Spleen (tissue), 11 donors: Measurements from ENCODE around the gene MARS1. TPM values are rescaled to one million over a fixed set of nuclear protein-coding genes. Genes with fewer than 3 reads are reported as not detected.
A peak's percentile ranks its signal among the peaks of the same experiment; 100 is the strongest.

Source experiments
- DNase-seq: peaks from one replicate; pipeline ENCODE4 v3.0.0-alpha.2; 2020
- H3K27ac ChIP-seq, 8 donors: fragments of 200-600 bp; sonication (generic) in 7 of 8; 1 replicate in 4 of 8; 2 replicates in 4 of 8; pipeline versions ENCODE4 v1.5.0 to v1.8.0; 2016 to 2021; ENCODE audit warnings: inconsistent platforms in 4 of 8, mild to moderate bottlenecking in 4 of 8, moderate library complexity in 1 of 8
- H3K27me3 ChIP-seq, 7 donors: fragments of 200-600 bp; sonication (generic) in 6 of 7; replicated peaks in 1 of 7; 1 replicate in 4 of 7; 2 replicates in 3 of 7; pipeline versions ENCODE4 v1.5.0 to v1.8.0; 2016 to 2021; ENCODE audit warnings: inconsistent platforms in 3 of 7, mild to moderate bottlenecking in 1 of 7
- H3K36me3 ChIP-seq, 6 donors: fragments of 200-600 bp; sonication (generic) in 5 of 6; 1 replicate in 4 of 6; 2 replicates in 2 of 6; pipeline versions ENCODE4 v1.5.0 to v1.8.0; 2016 to 2021; ENCODE audit warnings: inconsistent platforms in 2 of 6
- H3K4me1 ChIP-seq, 6 donors: fragments of 200-600 bp; sonication (generic) in 5 of 6; 1 replicate in 3 of 6; 2 replicates in 3 of 6; pipeline versions ENCODE4 v1.5.0 to v1.8.0; 2016 to 2021; ENCODE audit warnings: inconsistent platforms in 3 of 6
- H3K4me3 ChIP-seq, 8 donors: fragments of 200-600 bp; sonication (generic) in 7 of 8; 1 replicate in 4 of 8; 2 replicates in 4 of 8; pipeline versions ENCODE4 v1.5.0 to v1.8.0; 2016 to 2021; ENCODE audit warnings: inconsistent platforms in 4 of 8, mild to moderate bottlenecking in 4 of 8, moderate library complexity in 2 of 8
- H3K9me3 ChIP-seq, 8 donors: fragments of 200-600 bp; sonication (generic) in 7 of 8; 1 replicate in 4 of 8; 2 replicates in 4 of 8; pipeline versions ENCODE4 v1.5.0 to v1.8.0; 2016 to 2021; ENCODE audit warnings: inconsistent platforms in 4 of 8
- CTCF ChIP-seq, 11 experiments: fragments of 200-600 bp in 7 of 11; fragments of 450-650 bp in 4 of 11; sonication (generic) in 4 of 11; IDR thresholded peaks in 8 of 11; conservative IDR thresholded peaks in 3 of 11; 1 replicate in 7 of 11; 2 replicates in 4 of 11; pipeline versions ENCODE4 v1.4.0 to v1.8.0; 2016 to 2021; ENCODE audit warnings: antibody characterized with exemption in 11 of 11, inconsistent platforms in 4 of 11, mild to moderate bottlenecking in 1 of 11
- POLR2A ChIP-seq, 3 donors: fragments of 450-650 bp; IDR thresholded peaks; one replicate each; pipeline ENCODE4 v1.5.1; 2017; ENCODE audit warnings: antibody characterized with exemption in 3 of 3, mild to moderate bottlenecking in 1 of 3
- POLR2AphosphoS5 ChIP-seq, 3 donors: sonication (generic); formaldehyde crosslinking; IDR thresholded peaks; one replicate each; pipeline ENCODE4 v1.5.1; 2017; ENCODE audit warnings: antibody characterized with exemption in 3 of 3
- WGBS, 5 donors: extraction: QIAGEN DNeasy Blood & Tissue Kit in 3 of 5; methylation state at CpG; one replicate each; pipeline versions ENCODE4 v1.1.5 to v1.1.7; 2013 to 2018; 5-methylcytosine and 5-hydroxymethylcytosine counted together
- intact Hi-C: fragments of 100-400 bp; cut with DNase I; formaldehyde crosslinking; loops from one replicate; pipeline ENCODE4 v1.15.0; 2023; ENCODE audit warnings: low total_unique reads
- polyA plus RNA-seq, 3 donors: library from polyadenylated mRNA; stranded (reverse); fragments of 200-250 nt; gene quantifications; one replicate each; pipeline ENCODE4 v1.2.1, GENCODE V29; 2013
- total RNA-seq, 7 donors: library from RNA; depleted of rRNA in 3 of 7; stranded (reverse); fragments of >200 nt in 3 of 7; fragmentation: NEBNext Ultra II Directional in 4 of 7; extraction: Animal tissue kit (Norgen Biotek cat#: 25700) in 4 of 7; gene quantifications; one replicate each; pipeline versions ENCODE4 v1.1.0 to v1.2.1, GENCODE V29; 2016 to 2021
- donor health status: healthy with polysubstance abuse.
- donor health status: DM: no; HTN: no; CAD: no; lungs with moderate emphysema.
- donor health status: DM: no; HTN: no; CAD: no.
- donor health status: Bipolar disorder and iron deficiency.
- donor health status: healthy.
- donor health status: DM: no; HTN: no; CAD: no.
- donor health status: DM: yes; HTN: yes; CAD: no.

The MARS1 gene
- total and polyA plus RNA-seq, 10 donors: 67.4 to 186 (median 101) TPM

- H3K27ac ChIP-seq: peak overlapping the region in 1 of 8 donors; percentile 27
- H3K4me3 ChIP-seq: no peak overlapping the region
- H3K27me3 ChIP-seq: no peaks in the 10 kb centered on the region
- peaks cover 0 to 100% (median 95%) of the 10 kb centered on the region in 6 donors for H3K36me3 ChIP-seq
- no peaks in the 10 kb centered on the region for H3K9me3 ChIP-seq
- WGBS, 5 donors: 80 to 95% (median 88%) methylated on average over 5 of the region's 5 CpGs
- intact Hi-C loops: no loop called here
- no peak for DNase-seq
- TF ChIP-seq POLR2AphosphoS5 (IDR thresholded peaks at IDR 0.05) (peak in 1 of 3 donors; percentile 30), POLR2A (IDR thresholded peaks at IDR 0.05) (no peak), CTCF (IDR thresholded peaks at IDR 0.05 in 8 of 11, conservative IDR thresholded peaks at IDR 0.05 in 3 of 11) (no peak)
- H3K4me1 ChIP-seq: peaks cover 0 to 19% (median 3%) of the 10 kb centered on the region in 6 donors
Observed at GRCh38 chr12:57530396-57531142, 42.7 kb downstream of the MARS1 start.

DNA sequence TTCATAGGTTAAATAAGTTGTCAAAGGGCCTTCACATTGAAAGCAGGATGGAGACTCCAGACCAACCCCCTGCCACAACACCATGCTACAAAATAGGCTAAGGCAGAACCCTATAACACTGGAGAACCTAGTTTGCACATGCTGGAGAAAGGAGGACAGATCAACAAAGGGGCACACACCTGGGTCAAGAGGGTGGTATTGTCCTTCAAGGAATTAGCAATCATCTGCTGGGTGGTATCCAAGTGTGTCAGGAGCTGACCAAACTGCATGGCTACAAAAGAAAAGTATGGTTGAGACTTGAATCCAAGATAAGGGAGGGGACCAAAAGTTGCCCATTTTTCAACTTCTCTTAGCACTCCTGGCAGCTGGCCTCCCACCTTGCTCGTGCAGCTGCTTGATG, 44.0 kb downstream of the MARS1 start:
- no peak overlapping the region for H3K4me3 ChIP-seq
- DNase-seq: no peak
- peaks cover 0 to 6% (median 0%) of the 10 kb centered on the region in 6 donors for H3K4me1 ChIP-seq
- TF ChIP-seq POLR2AphosphoS5 (IDR thresholded peaks at IDR 0.05): peak in 1 of 3 donors; percentile 6
- TF ChIP-seq POLR2A (IDR thresholded peaks at IDR 0.05): no peak
- WGBS, 5 donors: 82 to 100% (median 92%) methylated on average over 1 of the region's 1 CpG
- peaks cover 0 to 100% (median 85%) of the 10 kb centered on the region in 6 donors for H3K36me3 ChIP-seq
- intact Hi-C loops: no loop called here
- H3K27me3 ChIP-seq: no peaks in the 10 kb centered on the region
- H3K27ac ChIP-seq: no peak overlapping the region
- no peaks in the 10 kb centered on the region for H3K9me3 ChIP-seq

DNA sequence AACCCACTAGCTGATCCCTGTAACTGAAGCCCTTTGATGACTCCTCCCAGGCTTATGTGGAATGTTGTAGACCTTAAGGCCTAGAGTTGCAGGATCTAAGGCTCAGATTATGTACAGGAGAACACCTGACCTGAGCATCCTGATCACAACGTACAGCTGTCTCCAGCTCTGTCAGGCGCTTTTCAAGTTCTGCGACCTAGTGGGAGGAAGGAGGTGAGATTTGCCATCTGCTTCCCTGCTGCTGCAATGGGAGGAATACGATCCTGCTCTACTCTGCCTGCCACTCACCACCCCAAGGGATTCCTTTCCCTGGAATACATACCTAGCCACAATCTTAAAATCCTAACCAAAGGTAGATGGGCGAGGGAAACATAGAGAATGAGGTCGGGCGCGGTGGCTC, 45.2 kb downstream of the MARS1 start:
- DNase-seq: no peak
- Histone ChIP-seq H3K27me3 (no peaks in the 10 kb centered on the region), H3K9me3 (no peaks in the 10 kb centered on the region), H3K4me3 (no peak overlapping the region), H3K36me3 (peaks cover 0 to 100% (median 79%) of the 10 kb centered on the region in 6 donors), H3K27ac (no peak overlapping the region), H3K4me1 (no peaks in the 10 kb centered on the region)
- 93 to 96% (median 95%) methylated on average over 8 of the region's 8 CpGs for WGBS, 5 donors
- TF ChIP-seq POLR2A (IDR thresholded peaks at IDR 0.05): no peak
- TF ChIP-seq CTCF (IDR thresholded peaks at IDR 0.05 in 8 of 11, conservative IDR thresholded peaks at IDR 0.05 in 3 of 11): no peak
- TF ChIP-seq POLR2AphosphoS5 (IDR thresholded peaks at IDR 0.05): no peak
- intact Hi-C loops: no loop called here

DNA sequence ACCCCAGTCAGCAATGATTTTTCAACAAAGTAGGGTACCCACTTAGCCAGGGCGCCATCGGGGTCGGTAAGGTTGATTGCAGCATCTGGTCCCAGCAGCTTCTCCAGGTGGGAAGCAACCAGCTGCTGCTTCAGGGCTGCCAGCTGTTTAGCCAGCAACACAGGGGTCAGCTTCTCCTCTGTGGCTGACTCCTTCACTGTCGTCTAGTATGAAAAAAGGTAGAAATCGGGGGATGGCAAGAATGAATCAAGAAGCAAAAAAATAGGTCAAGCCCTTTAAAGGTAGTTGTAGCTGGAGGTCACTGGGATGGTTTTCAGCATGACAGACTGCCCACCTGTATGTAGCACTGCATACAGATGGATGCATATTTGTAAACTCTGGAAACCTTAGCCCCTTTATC, 46.4 kb downstream of the MARS1 start:
- DNase-seq: no peak
- H3K4me3 ChIP-seq: no peak overlapping the region
- H3K4me1 ChIP-seq: no peaks in the 10 kb centered on the region
- H3K27me3 ChIP-seq: no peaks in the 10 kb centered on the region
- H3K9me3 ChIP-seq: no peaks in the 10 kb centered on the region
- intact Hi-C loops: no loop called here
- no peak overlapping the region for H3K27ac ChIP-seq
- no peak for TF ChIP-seq POLR2AphosphoS5 (IDR thresholded peaks at IDR 0.05)
- TF ChIP-seq CTCF (IDR thresholded peaks at IDR 0.05 in 8 of 11, conservative IDR thresholded peaks at IDR 0.05 in 3 of 11): no peak
- TF ChIP-seq POLR2A (IDR thresholded peaks at IDR 0.05): no peak
- 94 to 96% (median 95%) methylated on average over 5 of the region's 5 CpGs for WGBS, 5 donors
- H3K36me3 ChIP-seq: peaks cover 0 to 100% (median 79%) of the 10 kb centered on the region in 6 donors
